COLO668 (cell line): Measurements from ENCODE around the gene CSMD2.
"Not testable (repeated sequence)": the region's sequence is repeated elsewhere in the genome, so short reads cannot be mapped to it uniquely, and the experiment has no call there.

Experiments used
- DNase-seq: peaks from one replicate; lab custom pipeline; 2025; ENCODE audit not compliant: unreplicated experiment; lab: John Stamatoyannopoulos, UW

The CSMD2 gene

GRCh38 chr1:34055818-34056217 is 109.2 kb downstream of the CSMD2 start:
- DNase-seq = no peak

- no peak for DNase-seq
Measured at GRCh38 chr1:34054920-34055319, 110.1 kb downstream of the CSMD2 start.

- no peak for DNase-seq
Measured at GRCh38 chr1:34053660-34054059, 111.4 kb downstream of the CSMD2 start.

DNA sequence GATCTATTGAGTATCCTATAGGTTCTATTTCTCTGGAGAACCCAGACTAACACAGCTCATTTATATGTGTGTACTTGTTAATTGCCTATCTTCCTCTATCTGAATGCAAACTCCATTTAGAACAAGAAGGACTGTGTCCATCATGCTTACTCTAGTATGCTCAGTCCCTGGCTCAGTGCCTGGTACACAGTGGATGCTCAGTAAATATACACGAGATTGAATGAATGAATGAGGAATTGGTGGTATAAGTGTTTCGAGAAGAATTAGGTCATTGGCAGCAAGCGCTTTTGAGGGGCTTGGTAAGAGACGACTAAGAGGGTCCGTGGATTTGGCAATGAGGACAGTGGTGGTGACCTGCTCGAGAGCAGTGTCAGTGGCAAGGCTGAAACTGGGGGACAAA is 112.5 kb downstream of the CSMD2 start:
- no peak for DNase-seq

- DNase-seq = no peak
Measured at GRCh38 chr1:34050709-34051485, 114.1 kb downstream of the CSMD2 start.

DNA sequence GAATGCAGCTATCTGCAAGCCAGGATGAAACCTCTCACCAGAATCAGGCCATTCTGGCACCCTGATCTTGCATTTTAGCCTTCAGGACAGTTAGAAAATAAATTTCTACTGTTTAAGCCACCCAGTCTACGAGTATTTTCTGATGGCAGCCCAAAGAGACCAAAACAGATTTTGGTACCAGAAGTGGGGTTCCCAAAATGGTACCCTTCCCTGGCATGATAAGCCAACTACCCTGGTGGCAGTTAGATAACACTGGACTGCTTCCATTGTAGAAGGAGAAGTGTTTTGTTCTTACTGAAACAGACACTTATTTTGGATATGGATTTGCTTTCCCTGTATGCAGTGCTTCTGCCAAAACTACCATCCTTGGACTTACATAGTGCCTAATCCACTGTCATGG is 115.0 kb downstream of the CSMD2 start:
- no peak for DNase-seq

- DNase-seq = no peak
Measured at GRCh38 chr1:34049477-34049876, 115.6 kb downstream of the CSMD2 start.

- DNase-seq = no peak
Measured at GRCh38 chr1:34037856-34038255, 127.2 kb downstream of the CSMD2 start.

GRCh38 chr1:34037109-34037508 is 127.9 kb downstream of the CSMD2 start:
- no peak for DNase-seq

GRCh38 chr1:34034036-34034435 is 131.0 kb downstream of the CSMD2 start:
- no peak for DNase-seq

DNA sequence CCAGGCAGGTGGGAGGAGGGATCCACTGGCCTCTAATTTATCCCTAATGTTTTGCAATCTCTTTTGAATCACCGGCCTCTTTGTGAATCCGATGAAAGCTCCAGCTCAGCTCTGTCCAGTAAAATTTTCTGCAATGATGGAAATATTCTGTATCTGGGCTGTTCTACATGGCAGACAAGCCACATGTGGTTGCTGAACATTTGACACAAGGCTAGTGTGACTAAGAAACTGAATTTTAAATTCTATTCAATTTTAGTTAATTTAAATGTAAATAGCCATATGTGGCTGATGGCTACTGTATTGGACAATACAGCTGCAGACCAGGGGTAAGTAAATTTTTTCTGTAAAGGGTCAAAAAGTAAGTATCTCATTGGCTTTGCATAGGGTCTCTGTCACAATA is 135.1 kb downstream of the CSMD2 start:
- DNase-seq = no peak

DNA sequence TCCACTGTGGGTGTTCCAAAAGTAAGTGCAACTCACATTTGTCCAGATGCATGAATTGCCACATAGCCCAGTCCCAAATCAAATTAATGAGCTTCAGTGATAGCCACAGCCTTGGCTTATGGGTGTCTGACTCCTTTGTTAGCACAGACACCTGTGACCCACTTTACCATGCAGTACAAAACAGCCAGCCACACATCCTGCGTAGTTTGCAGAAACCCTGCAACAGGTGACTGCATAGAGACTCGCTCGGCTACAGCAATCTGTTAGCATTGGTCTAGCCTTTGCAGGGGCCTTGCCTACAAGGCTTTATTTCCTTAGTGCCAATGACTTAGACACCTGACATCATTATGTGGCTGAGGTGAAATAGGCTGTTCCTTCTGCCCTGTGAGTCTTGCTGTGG is 135.5 kb downstream of the CSMD2 start:
- no peak for DNase-seq

DNA sequence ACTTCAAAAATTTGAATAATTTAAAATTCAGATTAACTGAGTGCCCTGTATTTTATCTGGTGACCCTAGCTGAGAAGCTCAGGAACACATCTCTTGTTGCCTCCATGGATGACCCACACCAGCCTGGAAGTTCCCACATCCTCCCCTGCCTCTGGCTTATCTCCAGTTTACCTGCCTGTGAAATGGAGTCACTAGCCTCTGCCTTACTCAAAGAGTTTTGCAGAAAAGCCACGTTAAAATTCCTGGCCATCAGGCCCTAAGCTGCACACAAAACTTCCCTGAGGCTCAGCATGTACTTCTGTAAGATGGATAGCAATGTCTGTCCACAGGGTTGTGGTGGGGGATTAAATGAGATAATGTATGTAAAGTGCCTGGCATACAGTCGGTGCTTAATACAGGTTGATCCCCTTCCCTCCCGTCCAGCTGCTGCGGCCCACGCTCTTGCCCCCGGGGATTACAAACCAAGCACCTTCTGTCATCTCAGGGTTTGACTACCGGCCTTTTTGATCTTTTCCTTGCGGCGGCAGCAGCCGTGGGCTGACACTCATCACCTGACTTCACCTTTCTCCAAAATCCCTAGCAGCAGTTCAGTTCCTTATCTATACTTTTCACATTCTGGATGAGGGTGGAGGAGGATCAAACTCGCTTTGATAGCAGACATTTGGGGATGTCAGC is 136.5 kb downstream of the CSMD2 start:
- no peak for DNase-seq

DNA sequence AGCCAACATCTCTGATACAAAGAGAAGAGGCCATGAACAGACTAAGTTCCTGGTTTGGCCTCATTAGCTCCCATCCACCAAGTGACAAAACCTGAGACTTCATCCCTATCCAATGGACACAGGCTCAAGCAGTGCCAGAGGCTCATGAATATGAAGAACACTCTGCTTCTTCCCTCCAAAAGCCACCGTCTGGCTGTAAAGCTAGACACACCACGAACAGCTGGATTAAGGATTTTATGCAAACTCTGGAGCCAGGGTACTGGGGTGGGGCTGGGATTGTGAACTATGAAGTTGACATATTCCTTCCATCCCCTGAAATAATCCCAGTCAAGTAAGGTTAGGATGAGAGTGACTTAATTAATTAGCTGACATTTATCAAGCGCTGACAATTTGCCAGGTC is 139.4 kb downstream of the CSMD2 start:
- DNase-seq = no peak

DNA sequence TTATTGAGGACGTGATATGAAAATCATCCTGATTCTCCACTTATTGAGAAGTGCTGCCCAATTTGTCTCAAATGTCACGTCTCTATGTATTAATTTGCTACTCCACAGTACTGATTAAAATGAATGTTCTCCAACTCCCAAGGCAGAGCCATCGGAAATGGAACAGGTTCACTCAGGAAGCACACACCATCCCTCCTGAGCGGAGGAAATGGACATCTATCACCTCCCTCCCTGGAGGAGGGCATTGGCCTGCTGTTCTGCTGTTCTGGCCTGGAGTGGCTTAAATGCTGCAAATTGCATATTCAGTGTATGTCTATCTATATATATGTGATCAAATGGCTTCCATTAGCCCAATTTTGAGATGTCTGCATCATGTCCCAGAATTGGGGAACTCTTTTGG is 140.5 kb downstream of the CSMD2 start:
- no peak for DNase-seq

GRCh38 chr1:34019741-34020552 is 145.1 kb downstream of the CSMD2 start:
- DNase-seq = no peak

DNA sequence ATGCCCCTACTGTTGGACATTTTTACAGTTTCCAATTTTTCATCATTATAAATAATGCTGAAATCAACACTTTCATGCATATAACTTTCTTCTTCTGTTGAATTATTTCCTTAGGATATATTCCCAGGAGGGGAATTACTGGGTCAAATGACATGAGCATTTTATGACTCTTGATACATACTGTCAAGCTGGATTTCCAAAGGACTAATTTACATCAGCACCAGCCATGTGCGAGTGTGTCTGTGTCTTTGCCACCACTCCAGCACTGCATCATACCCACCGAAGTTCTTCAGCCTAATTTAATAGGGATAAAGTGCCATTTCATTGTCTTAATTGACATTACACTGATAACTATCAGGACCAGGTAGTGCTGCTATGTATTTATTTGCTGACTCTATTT is 146.7 kb downstream of the CSMD2 start:
- DNase-seq = no peak

DNA sequence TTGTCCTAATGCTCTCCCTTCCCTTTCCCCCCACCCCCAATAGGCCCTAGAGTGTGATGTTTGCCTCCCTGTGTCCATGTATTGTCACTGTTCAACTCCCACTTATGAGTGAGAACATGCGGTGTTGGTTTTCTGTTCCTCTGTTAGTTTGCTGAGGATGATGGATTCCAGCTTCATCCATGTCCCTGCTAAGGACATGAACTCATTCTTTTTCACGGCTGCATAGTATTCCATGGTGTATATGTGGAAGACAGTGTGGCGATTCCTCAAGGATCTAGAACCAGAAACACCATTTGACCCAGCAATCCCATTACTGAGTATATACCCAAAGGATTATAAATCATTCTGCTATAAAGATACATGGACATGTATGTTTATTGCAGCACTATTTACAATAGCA is 148.7 kb downstream of the CSMD2 start:
- not testable (repeated sequence) for DNase-seq

GRCh38 chr1:34013958-34014737 is 150.9 kb downstream of the CSMD2 start:
- DNase-seq = no peak

- no peak for DNase-seq
Measured at GRCh38 chr1:34013136-34013535, 151.9 kb downstream of the CSMD2 start.

DNA sequence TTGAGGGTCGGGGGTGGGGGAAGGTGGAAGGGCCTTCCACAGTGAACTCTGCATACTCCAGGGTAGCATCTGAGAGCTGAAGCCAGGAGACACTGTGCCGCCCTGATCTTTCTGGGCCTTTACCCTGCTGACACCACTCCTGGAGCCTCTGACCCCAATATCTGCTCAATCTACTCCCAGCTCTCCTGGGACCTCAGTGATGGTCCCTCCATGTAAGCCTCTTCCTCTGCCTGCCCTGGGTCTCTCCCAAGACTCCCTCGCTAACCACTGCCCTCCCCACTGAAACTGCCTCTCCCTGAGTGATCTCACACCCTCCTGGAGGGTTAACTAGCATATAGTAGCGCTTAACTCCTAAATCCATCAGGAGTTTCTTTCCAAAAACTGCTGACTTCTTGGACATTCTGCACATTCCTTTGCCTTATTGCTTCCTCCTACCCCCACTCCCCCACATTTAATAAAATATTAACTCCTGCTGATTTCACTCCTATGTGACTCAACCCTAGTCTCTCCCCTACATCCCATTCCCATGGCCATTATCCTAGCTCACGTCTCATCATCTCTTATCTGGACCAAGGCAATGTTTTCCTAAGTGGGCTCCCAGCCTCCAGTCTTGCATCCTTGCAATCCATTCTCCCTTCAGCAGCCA is 155.6 kb downstream of the CSMD2 start:
- DNase-seq = no peak
